Nephron progenitor cell (in vitro differentiated cells): ENCODE results near the gene UQCC3.

Experiments used
- DNase-seq: peaks from one replicate; pipeline ENCODE4 v3.0.0; 2021
- H3K27ac Mint-ChIP-seq: 2 replicates; pipeline ENCODE4 v1.8.0; 2021; ENCODE audit warnings: mild to moderate bottlenecking, moderate library complexity, mixed read lengths
- H3K27me3 Mint-ChIP-seq: 2 replicates; pipeline ENCODE4 v1.8.0; 2021; ENCODE audit warnings: mild to moderate bottlenecking, low read depth, mixed read lengths; ENCODE audit not compliant: poor library complexity
- H3K36me3 Mint-ChIP-seq: 2 replicates; pipeline ENCODE4 v1.8.0; 2021; ENCODE audit warnings: low read depth, mixed read lengths
- H3K4me1 Mint-ChIP-seq: 2 replicates; pipeline ENCODE4 v1.8.0; 2021; ENCODE audit warnings: mixed read lengths
- H3K4me3 Mint-ChIP-seq: 2 replicates; pipeline ENCODE4 v1.8.0; 2021; ENCODE audit warnings: mild to moderate bottlenecking, moderate library complexity, mixed read lengths
- H3K9me3 Mint-ChIP-seq: 2 replicates; pipeline ENCODE4 v1.8.0; 2021; ENCODE audit warnings: mild to moderate bottlenecking, moderate library complexity, mixed read lengths
- CTCF ChIP-seq: fragments of 200-600 bp; sonication (generic); IDR thresholded peaks from 2 replicates; pipeline ENCODE4 v1.5.0; 2021; ENCODE audit warnings: antibody characterized with exemption

The UQCC3 gene

DNA sequence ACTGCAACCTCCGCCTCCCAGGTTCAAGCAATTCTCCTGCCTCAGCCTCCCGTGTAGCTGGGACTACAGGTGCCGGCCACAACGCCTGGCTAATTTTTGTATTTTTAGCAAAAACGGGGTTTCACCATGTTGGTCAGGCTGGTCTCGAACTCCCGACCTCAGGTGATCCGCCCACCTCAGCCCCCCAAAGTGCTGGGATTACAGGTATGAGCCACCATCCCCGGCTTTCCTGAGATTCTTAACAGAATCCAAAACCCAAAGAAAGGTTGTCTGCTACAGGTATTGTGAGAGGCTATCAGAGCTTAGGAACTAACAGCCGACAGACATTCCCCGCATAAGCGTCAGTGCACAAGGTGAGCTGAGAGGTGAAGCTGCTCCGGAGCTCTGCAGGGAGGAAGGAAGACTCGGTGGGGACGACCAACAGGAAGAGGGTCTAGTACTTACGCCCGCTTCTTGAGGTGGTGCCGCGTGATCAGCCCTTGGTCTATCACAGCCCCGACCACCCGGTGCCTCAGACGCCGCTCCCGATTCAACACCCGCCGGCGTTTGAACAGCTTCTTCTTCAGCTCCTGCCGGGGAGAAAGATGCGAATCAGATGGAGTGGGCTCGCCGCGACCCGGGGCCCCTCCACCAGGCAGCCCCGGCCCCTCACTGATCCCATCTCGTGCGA lies 6.9 kb upstream of the UQCC3 start:
- H3K9me3 Mint-ChIP-seq = no peaks in the 10 kb centered on the region
- peaks cover 28% of the 10 kb centered on the region for H3K36me3 Mint-ChIP-seq
- H3K4me1 Mint-ChIP-seq = peaks cover 24% of the 10 kb centered on the region
- no peak for TF ChIP-seq CTCF
- peak overlapping the region; percentile 98 for H3K4me3 Mint-ChIP-seq
- peak overlapping the region; percentile 99 for H3K27ac Mint-ChIP-seq
- H3K27me3 Mint-ChIP-seq = no peaks in the 10 kb centered on the region
- DNase-seq = peak; percentile 72

- DNase-seq = peak; percentile 97
- Mint-ChIP-seq H3K36me3 (peaks cover 29% of the 10 kb centered on the region), H3K4me1 (peaks cover 30% of the 10 kb centered on the region), H3K27me3 (no peaks in the 10 kb centered on the region), H3K27ac (peak within 1 kb of the TSS; percentile 99), H3K9me3 (no peaks in the 10 kb centered on the region), H3K4me3 (peak within 1 kb of the TSS; percentile 98)
- no peak for TF ChIP-seq CTCF
Measured at GRCh38 chr11:62665075-62665598, 6.3 kb upstream of the UQCC3 start, which contains the start of the genes C11orf98 and CSKMT. C11orf98 (minus strand) TSS chr11:62665210; CDS start chr11:62665169, 41 bp downstream. CSKMT (plus strand) TSS chr11:62665312; CDS start chr11:62665880, 568 bp downstream.

GRCh38 chr11:62665599-62666258 lies 5.7 kb upstream of the UQCC3 start:
- peak overlapping the region; percentile 99 for H3K27ac Mint-ChIP-seq
- no peaks in the 10 kb centered on the region for H3K9me3 Mint-ChIP-seq
- peaks cover 29% of the 10 kb centered on the region for H3K36me3 Mint-ChIP-seq
- H3K27me3 Mint-ChIP-seq = no peaks in the 10 kb centered on the region
- TF ChIP-seq CTCF = no peak
- peaks cover 30% of the 10 kb centered on the region for H3K4me1 Mint-ChIP-seq
- DNase-seq = no peak
- peak overlapping the region; percentile 98 for H3K4me3 Mint-ChIP-seq

- Mint-ChIP-seq H3K27ac (peak overlapping the region; percentile 19), H3K4me3 (peak overlapping the region; percentile 98), H3K36me3 (peaks cover 27% of the 10 kb centered on the region), H3K9me3 (no peaks in the 10 kb centered on the region), H3K4me1 (peaks cover 37% of the 10 kb centered on the region), H3K27me3 (no peaks in the 10 kb centered on the region)
- DNase-seq = no peak
- no peak for TF ChIP-seq CTCF
Measured at GRCh38 chr11:62666259-62666926, 5.1 kb upstream of the UQCC3 start.

DNA sequence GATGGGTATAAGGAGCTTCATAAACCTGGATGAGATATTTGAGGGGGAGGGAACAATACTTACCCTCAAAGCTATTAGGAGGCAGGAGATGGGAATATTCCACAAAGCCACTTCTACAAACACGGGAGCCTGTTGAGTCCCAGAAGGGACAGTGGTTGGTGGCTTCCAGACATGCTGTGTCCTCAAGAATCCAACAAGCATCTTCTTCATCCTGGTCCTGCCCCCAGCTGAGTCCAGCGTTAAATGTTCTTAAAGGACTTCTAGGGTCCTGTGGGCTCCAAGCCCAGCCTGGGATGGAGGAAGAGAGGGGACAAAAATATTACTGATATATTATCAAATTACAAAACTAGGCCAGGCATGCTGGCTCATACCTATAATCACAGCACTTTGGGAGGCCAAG lies 4.0 kb upstream of the UQCC3 start:
- H3K36me3 Mint-ChIP-seq = peaks cover 23% of the 10 kb centered on the region
- H3K4me1 Mint-ChIP-seq = peaks cover 46% of the 10 kb centered on the region
- no peak for DNase-seq
- H3K4me3 Mint-ChIP-seq = peak overlapping the region; percentile 98
- peak overlapping the region; percentile 57 for H3K27ac Mint-ChIP-seq
- no peak for TF ChIP-seq CTCF
- no peaks in the 10 kb centered on the region for H3K27me3 Mint-ChIP-seq
- no peaks in the 10 kb centered on the region for H3K9me3 Mint-ChIP-seq
